GM23338 (cell line): ENCODE measurements around the gene PNLIPRP3. TPM values are rescaled to one million over a fixed set of nuclear protein-coding genes. Genes with fewer than 3 reads are reported as not detected.

Experiments
- ATAC-seq: fragments of 200-7000 bp; cut with Tn5 transposase; 3 replicates; pipeline ENCODE4 v1.9.1; 2020
- DNase-seq: peaks from one replicate; pipeline ENCODE4 v3.0.0-alpha.2; 2015; ENCODE audit warnings: low spot score
- H2AFZ ChIP-seq: fragments of 200-600 bp; sonication (generic); 2 replicates; pipeline ENCODE4 v1.8.0; 2016; ENCODE audit warnings: antibody characterized with exemption, mild to moderate bottlenecking, moderate library complexity
- H3F3A ChIP-seq: fragments of 200-600 bp; sonication (generic); replicated peaks from 2 replicates; pipeline ENCODE4 v1.8.0; 2017; ENCODE audit warnings: antibody characterized with exemption, mixed run types, low read depth
- H3K27ac ChIP-seq: fragments of 200-600 bp; sonication (generic); 2 replicates; pipeline ENCODE4 v1.6.1; 2016; ENCODE audit warnings: low read depth
- H3K27me3 ChIP-seq: fragments of 200-600 bp; sonication (generic); 2 replicates; pipeline ENCODE4 v1.8.0; 2016; ENCODE audit warnings: mild to moderate bottlenecking, mixed run types, moderate library complexity; ENCODE audit not compliant: insufficient read depth
- H3K36me3 ChIP-seq: fragments of 200-600 bp; sonication (generic); 2 replicates; pipeline ENCODE4 v1.8.0; 2016; ENCODE audit warnings: mild to moderate bottlenecking; ENCODE audit not compliant: insufficient read depth
- H3K4me1 ChIP-seq: fragments of 200-600 bp; sonication (generic); 2 replicates; pipeline ENCODE4 v1.8.0; 2016; ENCODE audit warnings: mild to moderate bottlenecking, moderate library complexity; ENCODE audit not compliant: insufficient read depth
- H3K4me2 ChIP-seq: fragments of 200-600 bp; sonication (generic); 2 replicates; pipeline ENCODE4 v1.7.1; 2017; ENCODE audit warnings: mixed run types
- H3K4me3 ChIP-seq: fragments of 200-600 bp; sonication (generic); 2 replicates; pipeline ENCODE4 v1.6.1; 2016; ENCODE audit warnings: mixed run types
- H3K79me2 ChIP-seq: fragments of 200-600 bp; sonication (generic); replicated peaks from 2 replicates; pipeline ENCODE4 v1.8.0; 2017; ENCODE audit warnings: mild to moderate bottlenecking; ENCODE audit not compliant: insufficient read depth
- H3K9me2 ChIP-seq: fragments of 200-600 bp; sonication (generic); 2 replicates; pipeline ENCODE4 v1.8.0; 2017; ENCODE audit not compliant: insufficient read depth
- H4K20me1 ChIP-seq: fragments of 200-600 bp; sonication (generic); replicated peaks from 2 replicates; pipeline ENCODE4 v1.8.0; 2017; ENCODE audit warnings: mild to moderate bottlenecking; ENCODE audit not compliant: insufficient read depth
- H3K27ac Mint-ChIP-seq: 2 replicates; pipeline ENCODE4 v1.8.0; 2020; ENCODE audit warnings: inconsistent platforms, mild to moderate bottlenecking, moderate library complexity, mixed read lengths
- H3K27me3 Mint-ChIP-seq: 3 replicates; pipeline ENCODE4 v1.8.0; 2022; ENCODE audit warnings: low read depth, mild to moderate bottlenecking, moderate library complexity, mixed read lengths, inconsistent platforms; ENCODE audit not compliant: insufficient read depth, poor library complexity
- H3K36me3 Mint-ChIP-seq: 3 replicates; pipeline ENCODE4 v1.8.0; 2021; ENCODE audit warnings: low read depth, mild to moderate bottlenecking, inconsistent platforms, moderate library complexity, mixed read lengths
- H3K4me1 Mint-ChIP-seq: 3 replicates; pipeline ENCODE4 v1.8.0; 2020; ENCODE audit warnings: mild to moderate bottlenecking, inconsistent platforms, mixed read lengths
- H3K4me3 Mint-ChIP-seq: 3 replicates; pipeline ENCODE4 v1.8.0; 2021; ENCODE audit warnings: moderate library complexity, mild to moderate bottlenecking, inconsistent platforms, mixed read lengths
- H3K9me3 Mint-ChIP-seq: 3 replicates; pipeline ENCODE4 v1.8.0; 2020; ENCODE audit warnings: moderate library complexity, mild to moderate bottlenecking, inconsistent platforms, mixed read lengths
- CREB1 ChIP-seq: fragments of 250-450 bp; sonication (Bioruptor Pico); IDR thresholded peaks from 2 replicates; pipeline ENCODE4 v1.5.0; 2020; ENCODE audit warnings: low read depth, mild to moderate bottlenecking, moderate library complexity
- CTCF ChIP-seq, 2 experiments: fragments of 200-600 bp in 1 of 2; sonication (generic) in 1 of 2; conservative IDR thresholded peaks; 2 replicates each; pipeline versions ENCODE4 v1.5.1 to v1.6.1; 2016 to 2017; ENCODE audit warnings: antibody characterized with exemption in 2 of 2, low read depth in 2 of 2, mild to moderate bottlenecking in 2 of 2, moderate library complexity in 1 of 2
- ETS1 ChIP-seq: IDR thresholded peaks from 2 replicates; pipeline ENCODE4 v1.6.1; 2016; ENCODE audit warnings: antibody characterized with exemption
- EZH2phosphoT487 ChIP-seq: fragments of 200-600 bp; sonication (generic); IDR thresholded peaks from one replicate; pipeline ENCODE4 v1.8.1; 2018; ENCODE audit warnings: antibody characterized with exemption; ENCODE audit not compliant: unreplicated experiment
- NANOG ChIP-seq: IDR thresholded peaks from 2 replicates; pipeline ENCODE4 v1.6.1; 2016; ENCODE audit warnings: antibody characterized with exemption, borderline replicate concordance
- POLR2AphosphoS5 ChIP-seq: IDR thresholded peaks from 2 replicates; pipeline ENCODE4 v1.6.1; 2016; ENCODE audit warnings: antibody characterized with exemption, low read depth
- REST ChIP-seq: IDR thresholded peaks from one replicate; pipeline ENCODE4 v1.6.1; 2018; ENCODE audit warnings: antibody characterized with exemption; ENCODE audit not compliant: unreplicated experiment
- polyA plus RNA-seq: library from polyadenylated mRNA; unstranded; fragments of >200 nt; fragmentation: Nextera tagmentation; extraction: Ambion mirVana; gene quantifications from 2 replicates; pipeline ENCODE4 v1.2.1, GENCODE V29; 2016
- total RNA-seq: library from RNA; depleted of rRNA; stranded (reverse); fragments of >200 nt; shearing (Covaris generic); gene quantifications from 2 replicates; pipeline ENCODE4 v1.2.3, GENCODE V29; 2014

Gene PNLIPRP3
- total and polyA plus RNA-seq, 2 experiments from 2014 or later = not detected

- no peak overlapping the region for H3K4me3 Mint-ChIP-seq
Measured at GRCh38 chr10:116460219-116460618, 32.6 kb downstream of the PNLIPRP3 start.

GRCh38 chr10:116461680-116462079, 34.0 kb downstream of the PNLIPRP3 start:
- Histone ChIP-seq H3K27ac (no peak overlapping the region), H2AFZ (no peak overlapping the region), H4K20me1 (no peaks in the 10 kb centered on the region), H3K4me1 (no peaks in the 10 kb centered on the region), H3K9me2 (no peaks in the 10 kb centered on the region), H3K79me2 (no peaks in the 10 kb centered on the region), H3F3A (no peaks in the 10 kb centered on the region), H3K4me2 (no peak overlapping the region), H3K36me3 (no peaks in the 10 kb centered on the region), H3K27me3 (no peaks in the 10 kb centered on the region), H3K4me3 (no peak overlapping the region)
- DNase-seq = no peak
- Mint-ChIP-seq H3K27me3 (peaks cover 2% of the 10 kb centered on the region), H3K36me3 (no peaks in the 10 kb centered on the region), H3K27ac (no peak overlapping the region), H3K4me1 (peaks cover 11% of the 10 kb centered on the region; the same call in 2 of the 3 replicates), H3K4me3 (no peak overlapping the region), H3K9me3 (peaks cover 3% of the 10 kb centered on the region; the same call in 1 of the 3 replicates)
- TF ChIP-seq POLR2AphosphoS5 (no peak), CTCF (conservative IDR thresholded peaks at IDR 0.05; ENCODE audit: low read depth in 2 of 2) (peak in 1 of 2 experiments; percentile 26; a peak in 2 of 4 replicates)
- peak; percentile 48 for ATAC-seq

More at GRCh38 chr10:116460219-116460618, 32.6 kb downstream of the PNLIPRP3 start:
- Mint-ChIP-seq H3K27ac (no peak overlapping the region), H3K27me3 (peaks cover 2% of the 10 kb centered on the region), H3K4me1 (peaks cover 11% of the 10 kb centered on the region; the same call in 2 of the 3 replicates), H3K9me3 (peaks cover 3% of the 10 kb centered on the region; the same call in 1 of the 3 replicates), H3K36me3 (no peaks in the 10 kb centered on the region)
- DNase-seq = no peak
- no peak for TF ChIP-seq EZH2phosphoT487
- no peak for TF ChIP-seq CREB1 (CRISPR knock-in tag)
- TF ChIP-seq NANOG = no peak
- TF ChIP-seq REST = no peak
- TF ChIP-seq ETS1 = no peak
- ATAC-seq = no peak
- no peaks in the 10 kb centered on the region for H3K4me1 ChIP-seq
- H3K27ac ChIP-seq = no peak overlapping the region
- no peaks in the 10 kb centered on the region for H3K9me2 ChIP-seq
- H3K36me3 ChIP-seq = no peaks in the 10 kb centered on the region
- H4K20me1 ChIP-seq = no peaks in the 10 kb centered on the region
- H3K79me2 ChIP-seq = no peaks in the 10 kb centered on the region
- no peaks in the 10 kb centered on the region for H3K27me3 ChIP-seq
- no peak overlapping the region for H3K4me3 ChIP-seq
- H3F3A ChIP-seq = no peaks in the 10 kb centered on the region
- no peak overlapping the region for H2AFZ ChIP-seq
- H3K4me2 ChIP-seq = no peak overlapping the region
